ENCODE results near the gene CTTNBP2NL. TPM values are rescaled to one million over a fixed set of nuclear protein-coding genes. Genes with fewer than 3 reads are reported as not detected.

Gene CTTNBP2NL
- total RNA-seq, 1 experiment from 2014 or later = 38.8 TPM

GRCh38 chr1:112507336-112507735 is 111.3 kb downstream of the CTTNBP2NL start:
- Mint-ChIP-seq H3K27ac (no peak overlapping the region), H3K27me3 (ENCODE audit: low read depth) (peaks cover 96% of the 10 kb centered on the region), H3K36me3 (ENCODE audit: insufficient read depth in 1 of 3, low read depth in 3 of 3) (no peaks in the 10 kb centered on the region), H3K9me3 (no peaks in the 10 kb centered on the region; a peak in 1 of 5 replicates), H3K4me3 (peak overlapping the region; percentile 70 to 88), H3K4me1 (peaks cover 27 to 56% of the 10 kb centered on the region in 2 experiments)
- Histone ChIP-seq H3K56ac (ENCODE audit: insufficient read length, low read depth, low read length) (no peak overlapping the region), H2BK5ac (ENCODE audit: insufficient read length, low read length) (no peak overlapping the region), H2AK5ac (ENCODE audit: insufficient read length, low read length) (no peak overlapping the region), H4K5ac (ENCODE audit: insufficient read length, low read depth, low read length) (no peak overlapping the region), H3K27me3 (ENCODE audit: insufficient read depth, low read length) (peaks cover 58% of the 10 kb centered on the region), H3K14ac (ENCODE audit: insufficient read depth, low read length) (no peak overlapping the region), H3T11ph (ENCODE audit: low read length) (no peak overlapping the region), H3K9me3 (ENCODE audit: control insufficient read depth, low read depth, low read length) (no peaks in the 10 kb centered on the region), H3K27ac (ENCODE audit: insufficient read length, low read depth, low read length) (no peak overlapping the region), H2BK12ac (ENCODE audit: insufficient read length, low read depth, low read length) (no peak overlapping the region), H3K79me2 (ENCODE audit: insufficient read depth, low read length) (no peaks in the 10 kb centered on the region), H2AFZ (ENCODE audit: low read length) (no peak overlapping the region), H3K4ac (ENCODE audit: low read depth, low read length) (no peak overlapping the region), H2BK15ac (ENCODE audit: low read depth, low read length) (no peak overlapping the region), H3K9ac (ENCODE audit: extremely low read depth, insufficient read length, low read length) (no peak overlapping the region), H4K8ac (replicated peaks; ENCODE audit: insufficient read length, low read depth, low read length) (no peak overlapping the region), H4K20me1 (ENCODE audit: control insufficient read depth, insufficient read depth, insufficient read length) (no peaks in the 10 kb centered on the region), H3K23me2 (ENCODE audit: insufficient read length, low read depth, low read length, poor library complexity, severe bottlenecking) (peaks cover 25% of the 10 kb centered on the region), H3K23ac (ENCODE audit: insufficient read length, low read depth, low read length) (no peak overlapping the region), H3K4me1 (ENCODE audit: insufficient read depth, low read length) (0 out of 2 replicates have a peak, but pooled peaks cover 3% of the 10 kb centered on the region), H3K4me2 (ENCODE audit: insufficient read depth, insufficient read length, low read length) (peak overlapping the region; percentile 93), H3K18ac (ENCODE audit: insufficient read length, low read depth, low read length) (no peak overlapping the region), H4K91ac (ENCODE audit: insufficient read length, low read depth, low read length) (no peak overlapping the region), H2BK120ac (ENCODE audit: low read depth, low read length, poor library complexity, severe bottlenecking) (no peak overlapping the region), H2BK20ac (ENCODE audit: low read depth, low read length, poor library complexity, severe bottlenecking) (no peak overlapping the region), H3K79me1 (ENCODE audit: insufficient read depth, low read depth, low read length, poor library complexity, severe bottlenecking) (no peaks in the 10 kb centered on the region)
- no CpG with 5 or more reads among the region's 9 CpGs for WGBS (ENCODE audit: extremely low coverage, insufficient read length, low lambda C conversion rate)
- DNase-seq = no peak
- TF ChIP-seq, protein P1, sequence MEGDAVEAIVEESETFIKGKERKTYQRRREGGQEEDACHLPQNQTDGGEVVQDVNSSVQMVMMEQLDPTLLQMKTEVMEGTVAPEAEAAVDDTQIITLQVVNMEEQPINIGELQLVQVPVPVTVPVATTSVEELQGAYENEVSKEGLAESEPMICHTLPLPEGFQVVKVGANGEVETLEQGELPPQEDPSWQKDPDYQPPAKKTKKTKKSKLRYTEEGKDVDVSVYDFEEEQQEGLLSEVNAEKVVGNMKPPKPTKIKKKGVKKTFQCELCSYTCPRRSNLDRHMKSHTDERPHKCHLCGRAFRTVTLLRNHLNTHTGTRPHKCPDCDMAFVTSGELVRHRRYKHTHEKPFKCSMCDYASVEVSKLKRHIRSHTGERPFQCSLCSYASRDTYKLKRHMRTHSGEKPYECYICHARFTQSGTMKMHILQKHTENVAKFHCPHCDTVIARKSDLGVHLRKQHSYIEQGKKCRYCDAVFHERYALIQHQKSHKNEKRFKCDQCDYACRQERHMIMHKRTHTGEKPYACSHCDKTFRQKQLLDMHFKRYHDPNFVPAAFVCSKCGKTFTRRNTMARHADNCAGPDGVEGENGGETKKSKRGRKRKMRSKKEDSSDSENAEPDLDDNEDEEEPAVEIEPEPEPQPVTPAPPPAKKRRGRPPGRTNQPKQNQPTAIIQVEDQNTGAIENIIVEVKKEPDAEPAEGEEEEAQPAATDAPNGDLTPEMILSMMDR (conservative IDR thresholded peaks at IDR 0.05) = no peak
